ENCODE results near the gene IER3IP1. TPM values are rescaled to one million over a fixed set of nuclear protein-coding genes. Genes with fewer than 3 reads are reported as not detected.

The IER3IP1 gene
- total RNA-seq, 4 donors from 2014 or later: 8.1 to 11.1 (median 8.8) TPM

- H3K36me3 ChIP-seq: peaks cover 0 to 4% (median 0%) of the 10 kb centered on the region in 3 donors
- peak overlapping the region; percentile 77 to 91 (median 87) for H3K27ac ChIP-seq
- no peaks in the 10 kb centered on the region for H3K9me3 ChIP-seq
- TF ChIP-seq CTCF (IDR thresholded peaks at IDR 0.05) (no peak), POLR2A (IDR thresholded peaks at IDR 0.05) (no peak)
- H3K4me3 ChIP-seq: peak overlapping the region; percentile 74 to 91 (median 82)
- peaks cover 0 to 6% (median 2%) of the 10 kb centered on the region in 4 donors for H3K4me1 ChIP-seq
- H3K27me3 ChIP-seq: no peaks in the 10 kb centered on the region
- peak in 1 of 3 donors; percentile 52 for DNase-seq
Measured at GRCh38 chr18:47150824-47151366, 25.3 kb downstream of the IER3IP1 start.

GRCh38 chr18:47150029-47150823 is 25.9 kb downstream of the IER3IP1 start, which contains the start of gene HDHD2:
TSS of gene HDHD2 (minus strand) at chr18:47150500. CDS start at chr18:47136439, 14,061 bp downstream.
- peak; percentile 72 to 90 (median 90) for DNase-seq
- Histone ChIP-seq H3K4me1 (peaks cover 0 to 6% (median 2%) of the 10 kb centered on the region in 4 donors), H3K36me3 (peaks cover 0 to 4% (median 0%) of the 10 kb centered on the region in 3 donors), H3K9me3 (no peaks in the 10 kb centered on the region), H3K27me3 (no peaks in the 10 kb centered on the region), H3K27ac (peak within 1 kb of the TSS; percentile 77 to 91 (median 87)), H3K4me3 (peak within 1 kb of the TSS; percentile 74 to 91 (median 82))
- no peak for TF ChIP-seq CTCF (IDR thresholded peaks at IDR 0.05)
- TF ChIP-seq POLR2A (IDR thresholded peaks at IDR 0.05): peak; percentile 71 to 83

GRCh38 chr18:47149457-47150028 is 26.6 kb downstream of the IER3IP1 start:
- H3K9me3 ChIP-seq: no peaks in the 10 kb centered on the region
- H3K4me3 ChIP-seq: peak overlapping the region; percentile 74 to 91 (median 82)
- TF ChIP-seq CTCF (IDR thresholded peaks at IDR 0.05): no peak
- no peak for TF ChIP-seq POLR2A (IDR thresholded peaks at IDR 0.05)
- peaks cover 0 to 6% (median 2%) of the 10 kb centered on the region in 4 donors for H3K4me1 ChIP-seq
- no peaks in the 10 kb centered on the region for H3K27me3 ChIP-seq
- H3K27ac ChIP-seq: peak overlapping the region; percentile 77 to 91 (median 87)
- H3K36me3 ChIP-seq: peaks cover 0 to 4% (median 0%) of the 10 kb centered on the region in 3 donors
- DNase-seq: no peak

GRCh38 chr18:47146206-47146605 is 30.0 kb downstream of the IER3IP1 start:
- H3K27me3 ChIP-seq: no peaks in the 10 kb centered on the region
- H3K36me3 ChIP-seq: no peaks in the 10 kb centered on the region
- TF ChIP-seq POLR2A (IDR thresholded peaks at IDR 0.05) (no peak), CTCF (IDR thresholded peaks at IDR 0.05) (no peak)
- no peak for DNase-seq
- H3K4me3 ChIP-seq: no peak overlapping the region
- H3K27ac ChIP-seq: no peak overlapping the region
- no peaks in the 10 kb centered on the region for H3K9me3 ChIP-seq
- peaks cover 0 to 6% (median under 1%) of the 10 kb centered on the region in 4 donors for H3K4me1 ChIP-seq

- Histone ChIP-seq H3K9me3 (no peaks in the 10 kb centered on the region), H3K36me3 (no peaks in the 10 kb centered on the region), H3K27me3 (no peaks in the 10 kb centered on the region), H3K4me3 (no peak overlapping the region), H3K27ac (no peak overlapping the region), H3K4me1 (peaks cover 0 to under 1% (median 0%) of the 10 kb centered on the region in 4 donors)
- TF ChIP-seq POLR2A (IDR thresholded peaks at IDR 0.05): no peak
- TF ChIP-seq CTCF (IDR thresholded peaks at IDR 0.05): no peak
- no peak for DNase-seq
Measured at GRCh38 chr18:47143899-47144485, 32.2 kb downstream of the IER3IP1 start.
